Esophagus squamous epithelium (tissue), 5 donors: Measurements from ENCODE around the gene NFKBIE. TPM values are rescaled to one million over a fixed set of nuclear protein-coding genes. Genes with fewer than 3 reads are reported as not detected.

Experiments
- DNase-seq: peaks from one replicate; lab custom pipeline; 2025; lab: John Stamatoyannopoulos, UW
- H3K27ac ChIP-seq, 4 donors: fragments of 200-600 bp; sonication (generic); one replicate each; pipeline ENCODE4 v1.5.1; 2016 to 2019; ENCODE audit warnings: mild to moderate bottlenecking in 1 of 4
- H3K27me3 ChIP-seq, 4 donors: fragments of 200-600 bp; sonication (generic); 1 replicate in 3 of 4; 2 replicates in 1 of 4; pipeline versions ENCODE4 v1.5.1 to v1.6.0; 2017 to 2021; ENCODE audit warnings: antibody characterized with exemption in 1 of 4
- H3K36me3 ChIP-seq, 3 donors: fragments of 200-600 bp; sonication (generic); one replicate each; pipeline ENCODE4 v1.5.1; 2016 to 2019
- H3K4me1 ChIP-seq, 3 donors: fragments of 200-600 bp; sonication (generic); one replicate each; pipeline ENCODE4 v1.5.1; 2017 to 2019
- H3K4me3 ChIP-seq, 4 donors: fragments of 200-600 bp; sonication (generic); 1 replicate in 3 of 4; 2 replicates in 1 of 4; pipeline ENCODE4 v1.5.1; 2016 to 2019; ENCODE audit warnings: mild to moderate bottlenecking in 2 of 4, moderate library complexity in 1 of 4
- H3K9me3 ChIP-seq, 3 donors: fragments of 200-600 bp; sonication (generic); one replicate each; pipeline ENCODE4 v1.5.1; 2016 to 2019
- POLR2A ChIP-seq, 4 donors: fragments of 450-650 bp; IDR thresholded peaks; one replicate each; pipeline ENCODE4 v1.6.1; 2017; ENCODE audit warnings: antibody characterized with exemption in 4 of 4, mild to moderate bottlenecking in 4 of 4, moderate library complexity in 3 of 4
- WGBS, 2 donors: methylation state at CpG; one replicate each; pipeline ENCODE4 v1.1.5; 2018; 5-methylcytosine and 5-hydroxymethylcytosine counted together
- intact Hi-C: fragments of 100-400 bp; cut with DNase I; formaldehyde crosslinking; loops from one replicate; pipeline ENCODE4 v1.15.0; 2022
- total RNA-seq, 4 donors: library from RNA; depleted of rRNA; stranded (reverse); fragments of >200 nt; gene quantifications; one replicate each; pipeline ENCODE4 v1.1.0, GENCODE V29; 2016
- TF ChIP-seq, protein P1 (sequence below), 6 experiments: fragments of 450-650 bp in 4 of 6; fragments of 200-600 bp in 2 of 6; sonication (generic) in 2 of 6; IDR thresholded peaks; one replicate each; pipeline ENCODE4 v1.5.1; 2016 to 2019; ENCODE audit warnings: antibody characterized with exemption in 6 of 6, mild to moderate bottlenecking in 4 of 6, moderate library complexity in 4 of 6
- donor health status: DM: yes; HTN: yes; CAD: no.

The NFKBIE gene
- total RNA-seq, 4 donors from 2014 or later = 8.6 to 11.2 (median 10.2) TPM

DNA sequence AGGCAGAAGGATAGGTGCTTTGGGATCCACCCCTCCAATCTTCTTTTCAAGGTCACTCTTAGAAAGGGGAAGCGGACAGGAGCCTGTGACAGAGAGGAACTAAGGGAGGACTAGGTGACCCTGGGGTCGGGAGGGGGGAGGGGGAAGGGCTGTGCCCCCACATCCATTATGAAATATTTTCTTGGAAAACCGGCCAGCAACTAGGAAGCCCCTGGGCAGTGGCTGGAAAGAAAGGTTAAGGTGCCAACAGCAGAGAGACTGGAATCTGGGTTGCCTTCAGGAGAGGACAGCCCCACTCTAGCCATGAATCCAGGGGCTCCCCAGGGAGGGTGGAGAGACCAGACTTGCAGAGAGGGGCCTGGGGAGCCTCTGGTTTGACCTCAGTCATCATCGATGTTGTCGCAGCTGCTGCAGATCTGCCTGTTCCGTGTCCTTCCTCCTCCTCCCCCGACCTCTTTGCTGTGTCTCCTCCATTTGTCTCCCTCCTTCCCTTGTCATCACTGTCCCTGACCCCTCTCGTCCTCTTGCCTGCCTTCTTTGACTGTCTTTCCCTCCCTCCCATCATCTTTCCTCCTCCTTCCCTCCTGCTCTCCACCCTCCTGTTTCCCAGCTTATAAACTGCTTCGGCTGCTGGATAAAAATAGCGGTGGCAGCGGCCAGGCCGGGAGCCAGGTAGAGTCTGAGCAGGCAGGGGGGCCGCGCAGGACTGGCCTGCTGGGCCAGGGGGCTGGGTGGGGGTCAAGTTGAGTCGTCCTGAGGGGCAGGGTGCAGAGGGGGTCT is 38.8 kb downstream of the NFKBIE start:
- intact Hi-C loops = no loop called here

DNA sequence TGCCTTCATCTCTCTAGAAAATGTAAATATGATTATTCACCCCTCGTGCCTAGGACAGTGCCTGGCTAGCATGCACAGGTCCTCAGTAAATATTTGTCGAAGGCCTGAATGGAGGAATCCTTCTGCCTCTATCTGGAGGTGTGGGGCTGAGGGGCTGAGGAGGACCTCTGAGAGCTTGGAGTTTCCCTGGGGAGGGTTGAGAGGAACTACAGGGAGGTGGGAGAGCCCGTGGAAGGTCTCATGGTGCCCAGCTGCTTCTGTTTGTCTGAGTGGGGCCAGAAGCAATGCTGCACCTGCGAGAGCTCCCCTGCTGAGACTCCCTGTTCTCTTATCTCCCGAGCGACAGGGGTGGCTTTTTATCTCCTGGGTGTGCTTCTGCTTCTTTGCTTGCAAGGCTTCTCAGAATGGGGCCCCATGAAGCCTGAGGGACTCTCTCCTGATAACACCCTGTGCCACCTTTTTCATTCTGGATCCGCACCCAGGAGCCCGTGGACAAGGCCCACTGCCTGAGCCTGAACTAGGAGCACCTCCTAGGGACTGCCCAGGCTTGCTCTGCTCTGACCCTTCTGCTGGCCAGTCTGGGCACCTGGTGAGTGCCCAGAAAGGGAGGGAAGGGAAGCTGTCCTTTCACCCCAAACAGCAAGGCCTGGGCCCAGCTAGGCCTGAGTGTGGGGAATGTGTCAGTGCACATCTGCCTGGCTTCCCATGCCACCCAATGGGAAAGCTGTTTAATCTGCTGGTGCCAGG is 39.6 kb downstream of the NFKBIE start:
- peak overlapping the region in 3 of 4 donors; percentile 62 to 65 (median 63) for H3K27ac ChIP-seq
- TF ChIP-seq, protein P1, sequence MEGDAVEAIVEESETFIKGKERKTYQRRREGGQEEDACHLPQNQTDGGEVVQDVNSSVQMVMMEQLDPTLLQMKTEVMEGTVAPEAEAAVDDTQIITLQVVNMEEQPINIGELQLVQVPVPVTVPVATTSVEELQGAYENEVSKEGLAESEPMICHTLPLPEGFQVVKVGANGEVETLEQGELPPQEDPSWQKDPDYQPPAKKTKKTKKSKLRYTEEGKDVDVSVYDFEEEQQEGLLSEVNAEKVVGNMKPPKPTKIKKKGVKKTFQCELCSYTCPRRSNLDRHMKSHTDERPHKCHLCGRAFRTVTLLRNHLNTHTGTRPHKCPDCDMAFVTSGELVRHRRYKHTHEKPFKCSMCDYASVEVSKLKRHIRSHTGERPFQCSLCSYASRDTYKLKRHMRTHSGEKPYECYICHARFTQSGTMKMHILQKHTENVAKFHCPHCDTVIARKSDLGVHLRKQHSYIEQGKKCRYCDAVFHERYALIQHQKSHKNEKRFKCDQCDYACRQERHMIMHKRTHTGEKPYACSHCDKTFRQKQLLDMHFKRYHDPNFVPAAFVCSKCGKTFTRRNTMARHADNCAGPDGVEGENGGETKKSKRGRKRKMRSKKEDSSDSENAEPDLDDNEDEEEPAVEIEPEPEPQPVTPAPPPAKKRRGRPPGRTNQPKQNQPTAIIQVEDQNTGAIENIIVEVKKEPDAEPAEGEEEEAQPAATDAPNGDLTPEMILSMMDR (IDR thresholded peaks at IDR 0.05) = no peak
- TF ChIP-seq POLR2A (IDR thresholded peaks at IDR 0.05) = no peak
- H3K36me3 ChIP-seq = peaks cover 3 to 19% (median 8%) of the 10 kb centered on the region in 3 donors
- DNase-seq = no peak
- no peaks in the 10 kb centered on the region for H3K27me3 ChIP-seq
- no peak overlapping the region for H3K4me3 ChIP-seq
- intact Hi-C loops = no loop called here
- no peaks in the 10 kb centered on the region for H3K9me3 ChIP-seq
- H3K4me1 ChIP-seq = peaks cover 47 to 72% (median 61%) of the 10 kb centered on the region in 3 donors
- whole genome bisulfite sequencing, 2 donors = 91% methylated on average over 5 to 6 of the region's 8 CpGs

More for the DNA sequence above, 38.8 kb downstream of the NFKBIE start:
- Histone ChIP-seq H3K4me3 (peak overlapping the region in 1 of 4 donors; percentile 35), H3K27ac (peak overlapping the region in 3 of 4 donors; percentile 62 to 65 (median 63)), H3K36me3 (peaks cover 3 to 26% (median 8%) of the 10 kb centered on the region in 3 donors), H3K9me3 (no peaks in the 10 kb centered on the region), H3K4me1 (peaks cover 39 to 64% (median 53%) of the 10 kb centered on the region in 3 donors), H3K27me3 (no peaks in the 10 kb centered on the region)
- DNase-seq = no peak
- WGBS, 2 donors = 61 to 69% methylated on average over 11 to 14 of the region's 15 CpGs
- no peak for TF ChIP-seq POLR2A (IDR thresholded peaks at IDR 0.05)
- TF ChIP-seq, protein P1 (IDR thresholded peaks at IDR 0.05) = no peak

DNA sequence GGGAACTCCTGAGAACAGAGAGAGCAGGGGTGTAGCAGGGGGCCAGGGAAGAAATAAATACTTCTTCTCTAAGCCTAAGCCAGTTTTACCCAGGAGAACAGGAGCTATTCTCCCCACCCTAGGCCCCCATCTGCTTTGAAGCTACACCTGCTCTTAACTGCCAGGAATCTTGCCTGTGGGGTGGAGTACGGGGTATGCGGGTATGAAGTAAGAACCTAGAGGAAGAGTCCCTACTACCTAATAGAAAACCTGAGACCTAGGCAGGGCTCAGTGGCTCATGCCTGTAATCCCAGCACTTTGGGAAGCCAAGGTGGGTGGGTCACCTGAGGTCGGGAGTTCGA is 40.4 kb downstream of the NFKBIE start:
- DNase-seq = no peak
- Histone ChIP-seq H3K4me1 (peaks cover 51 to 81% (median 62%) of the 10 kb centered on the region in 3 donors), H3K27me3 (no peaks in the 10 kb centered on the region), H3K36me3 (peaks cover 2 to 11% (median 3%) of the 10 kb centered on the region in 3 donors), H3K9me3 (no peaks in the 10 kb centered on the region), H3K4me3 (no peak overlapping the region), H3K27ac (peak overlapping the region in 1 of 4 donors; percentile 90)
- 83 to 88% methylated on average over 2 to 4 of the region's 4 CpGs for WGBS, 2 donors
- intact Hi-C loops = no loop called here
- TF ChIP-seq POLR2A (IDR thresholded peaks at IDR 0.05) = no peak
- TF ChIP-seq, protein P1 (IDR thresholded peaks at IDR 0.05) = no peak

DNA sequence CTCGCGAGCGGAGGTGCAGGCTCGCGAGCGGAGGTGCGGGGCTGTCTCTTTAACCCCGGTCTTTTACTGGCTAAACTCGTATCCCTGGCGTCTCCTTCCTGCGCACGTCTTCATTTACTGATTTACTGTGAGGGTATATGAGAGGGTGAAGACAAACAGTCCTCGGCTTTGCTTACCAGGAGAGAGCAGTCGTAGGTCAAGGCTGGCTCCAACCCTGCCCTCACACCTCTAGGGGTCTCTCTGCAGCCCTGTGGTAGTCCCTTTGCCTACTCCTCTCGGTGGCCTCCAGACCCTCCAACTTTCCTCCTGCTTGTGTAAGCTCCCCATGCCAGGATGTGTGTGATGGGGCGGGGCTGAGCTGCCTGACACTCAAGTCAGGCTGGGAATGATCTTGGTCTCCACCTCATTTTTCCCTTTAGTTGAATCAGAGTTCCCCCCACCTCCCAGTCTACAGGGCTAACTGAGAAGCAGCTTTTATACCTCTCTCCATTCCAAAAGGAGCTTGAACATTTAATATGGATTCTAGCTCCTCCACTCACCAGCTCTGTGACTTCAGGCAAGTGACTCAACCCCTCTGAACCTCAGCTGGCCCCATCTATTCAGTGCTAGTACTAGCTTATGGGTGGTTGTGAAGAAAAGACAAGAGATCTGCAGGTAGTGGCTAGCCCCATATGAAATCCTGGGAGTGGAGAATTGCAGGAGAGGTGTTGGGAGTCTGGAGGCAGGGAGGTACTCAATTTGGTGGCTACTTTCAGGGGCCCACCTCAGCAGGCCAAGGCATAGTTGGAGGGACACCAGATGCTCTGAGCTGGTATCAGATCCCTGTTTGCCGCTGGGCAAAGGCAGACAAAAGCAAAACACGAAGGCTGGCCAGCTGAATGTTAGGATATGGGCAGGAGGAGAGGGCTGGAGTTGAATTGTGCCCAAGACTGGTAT is 41.1 kb downstream of the NFKBIE start:
- peaks cover 0 to 5% (median 3%) of the 10 kb centered on the region in 3 donors for H3K36me3 ChIP-seq
- H3K4me1 ChIP-seq = peaks cover 56 to 87% (median 68%) of the 10 kb centered on the region in 3 donors
- 9 to 12% methylated on average over 10 to 12 of the region's 18 CpGs for WGBS, 2 donors
- DNase-seq = no peak
- H3K9me3 ChIP-seq = no peaks in the 10 kb centered on the region
- H3K4me3 ChIP-seq = peak overlapping the region; percentile 43 to 85 (median 62)
- peak overlapping the region in 3 of 4 donors; percentile 86 to 91 (median 90) for H3K27ac ChIP-seq
- TF ChIP-seq, protein P1 (IDR thresholded peaks at IDR 0.05) = no peak
- no peak for TF ChIP-seq POLR2A (IDR thresholded peaks at IDR 0.05)
- H3K27me3 ChIP-seq = no peaks in the 10 kb centered on the region
- intact Hi-C loops = no loop called here
